GM19395 (cell line): Measurements from ENCODE around the gene BPHL.
"Not testable (repeated sequence)": the region's sequence is repeated elsewhere in the genome, so short reads cannot be mapped to it uniquely, and the experiment has no call there.

Source experiments
- ATAC-seq: cut with Tn5 transposase; IDR thresholded peaks from one replicate; pipeline ENCODE4 v1.9.1; 2021; ENCODE audit warnings: mild to moderate bottlenecking, moderate library complexity; ENCODE audit not compliant: unreplicated experiment

BPHL gene

DNA sequence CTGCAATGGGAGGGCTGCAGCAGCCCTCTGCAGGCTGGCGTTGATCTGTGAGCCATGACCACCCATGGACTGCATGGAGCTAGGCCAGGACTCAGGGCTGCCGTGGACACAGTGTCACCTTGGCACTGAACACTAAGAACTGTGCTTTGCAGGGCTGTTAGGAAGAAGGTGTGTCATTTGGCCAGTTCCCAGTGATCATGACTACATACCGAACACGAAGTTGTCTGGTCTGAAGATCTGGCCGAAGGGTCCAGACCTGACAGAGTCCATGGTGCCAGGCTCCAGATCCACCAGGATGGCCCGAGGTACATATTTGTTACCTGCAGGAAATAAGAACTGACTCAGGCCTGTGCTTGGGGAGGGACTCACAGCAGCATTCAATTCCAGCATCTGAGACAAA lies 36.9 kb downstream of the BPHL start:
- not testable (repeated sequence) for ATAC-seq

DNA sequence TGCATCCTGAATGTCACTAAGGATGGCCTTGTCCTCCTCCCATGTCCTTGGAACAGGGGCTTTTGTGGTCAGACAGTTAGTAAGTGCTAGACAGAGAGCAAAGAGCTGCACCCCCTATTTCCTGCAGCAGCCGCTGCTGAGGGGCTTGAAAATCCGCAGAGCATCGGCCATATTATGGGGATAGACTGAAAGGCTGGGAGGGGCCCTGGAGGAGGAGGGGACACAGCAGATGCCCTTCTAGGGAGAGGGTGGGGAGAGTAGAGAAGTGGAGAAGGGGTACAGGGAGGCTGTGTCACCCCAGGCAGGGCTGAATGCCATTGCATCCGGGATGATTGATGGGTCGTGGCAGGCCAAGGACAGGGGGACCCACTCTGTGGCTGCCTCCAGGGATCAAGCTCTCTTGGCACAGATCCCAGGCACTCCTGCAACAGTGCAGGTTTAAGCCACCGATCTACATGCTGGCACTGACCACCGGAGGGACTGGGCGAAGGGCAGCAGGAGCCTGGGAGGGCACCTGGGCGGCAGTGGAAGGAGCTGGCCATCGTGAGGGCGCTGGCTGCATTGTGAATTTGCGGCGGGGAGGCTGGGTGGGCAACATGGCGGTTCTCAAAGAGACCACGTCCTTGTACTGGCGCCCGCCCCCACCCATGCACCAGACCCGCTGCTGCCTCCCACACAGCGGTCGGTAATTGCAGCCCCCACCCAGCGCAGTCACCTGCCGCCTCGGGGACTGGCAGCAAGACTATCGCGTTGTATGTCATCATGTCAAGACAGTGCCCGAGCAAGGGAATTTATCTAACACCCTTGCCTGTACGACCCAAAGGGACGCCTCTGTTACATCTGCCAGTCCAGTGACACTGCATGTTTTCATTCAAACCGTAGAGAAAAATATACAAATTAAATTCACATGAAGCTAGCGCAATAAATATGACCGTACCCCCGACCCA lies 37.9 kb downstream of the BPHL start:
- not testable (repeated sequence) for ATAC-seq

DNA sequence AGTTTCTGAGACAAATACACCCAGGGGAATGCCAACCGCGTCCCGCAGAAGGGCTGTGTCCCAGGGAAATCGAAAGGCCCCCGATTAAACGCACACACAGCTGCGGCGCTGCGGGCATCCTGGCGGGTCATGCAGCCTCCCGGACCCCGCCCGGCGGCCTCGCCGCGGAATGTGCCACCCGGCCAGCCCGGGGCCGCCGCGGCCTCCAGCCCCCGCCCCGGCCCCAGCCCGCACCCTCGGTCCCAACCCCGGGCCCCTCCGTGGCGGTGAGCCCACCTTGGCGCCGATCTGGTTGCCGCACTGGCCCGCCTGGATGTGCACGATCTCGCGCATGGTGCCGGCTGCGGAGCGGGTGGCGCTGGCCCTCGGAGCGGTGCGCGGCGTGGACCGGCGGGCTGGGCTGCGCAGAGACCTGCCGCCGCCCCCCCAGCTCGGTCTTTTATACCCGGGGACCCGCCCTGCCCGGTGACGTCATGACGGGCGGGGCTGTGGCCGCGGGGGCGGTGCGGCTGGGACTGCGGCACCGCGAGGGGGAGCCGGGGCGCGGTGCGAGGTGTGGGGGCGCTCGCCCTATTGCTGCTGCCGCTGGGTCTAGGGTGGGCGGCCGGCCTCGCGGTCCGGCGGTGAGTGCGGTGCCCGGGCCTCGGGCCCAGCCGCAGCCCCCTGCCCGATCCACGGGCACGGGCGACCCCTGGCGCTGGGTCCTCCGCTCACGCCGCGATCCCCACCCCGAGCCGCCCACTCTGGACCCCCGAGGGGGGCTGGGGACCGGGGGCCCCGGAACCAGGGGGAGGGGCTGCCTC lies 38.8 kb downstream of the BPHL start, which contains the start of gene TUBB2A:
TUBB2A (minus strand) TSS at position 414 of the 803 bp plus-strand sequence; CDS start at position 333, 81 bp downstream.
- ATAC-seq: peak; percentile 80

DNA sequence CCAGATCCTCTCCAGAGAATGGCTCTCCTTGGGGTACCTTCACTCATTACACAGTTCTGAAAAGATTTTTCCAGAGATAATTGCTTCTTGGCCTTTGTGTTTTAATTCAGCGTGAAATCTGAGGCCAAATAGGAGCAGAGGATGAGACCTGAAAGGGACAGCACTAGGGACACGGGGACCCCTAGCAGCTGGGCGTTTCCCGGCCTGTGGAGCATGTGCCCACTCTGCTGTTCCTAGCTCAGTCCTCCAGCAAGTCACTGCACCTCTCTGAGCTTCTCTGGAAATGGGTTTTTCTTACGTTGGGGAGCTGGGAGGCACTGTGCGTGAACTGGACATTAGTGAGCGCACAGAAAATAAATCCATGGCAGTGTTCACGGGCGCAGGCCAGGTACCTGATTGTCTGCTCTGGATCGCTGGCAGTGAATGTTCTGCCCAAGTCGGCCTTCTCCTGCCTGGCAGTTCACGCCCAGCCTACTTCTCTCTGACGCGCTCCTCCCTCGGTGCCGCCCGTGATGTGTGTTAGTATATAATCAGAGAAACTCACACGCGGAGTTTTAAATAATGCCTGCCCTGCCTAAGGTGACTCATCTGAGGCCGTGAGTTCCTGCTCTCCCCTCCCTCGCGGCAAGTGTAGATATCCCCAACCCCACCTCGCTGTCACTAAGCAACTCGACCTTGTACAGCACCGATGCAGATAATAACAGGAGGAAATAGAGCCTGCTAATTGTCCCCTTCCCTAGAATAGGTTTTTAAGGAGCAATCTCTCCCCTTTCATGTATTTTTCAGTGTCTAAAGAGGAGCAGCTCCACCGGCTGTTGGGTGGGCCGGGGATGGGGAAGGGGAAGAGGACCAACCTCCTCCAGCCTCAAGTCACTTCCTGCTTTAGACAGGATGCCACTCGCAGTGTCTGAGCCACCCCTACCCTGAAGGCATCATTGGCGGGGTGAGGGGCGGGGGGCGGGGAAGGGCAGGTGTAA lies 41.6 kb downstream of the BPHL start:
- ATAC-seq: no peak

DNA sequence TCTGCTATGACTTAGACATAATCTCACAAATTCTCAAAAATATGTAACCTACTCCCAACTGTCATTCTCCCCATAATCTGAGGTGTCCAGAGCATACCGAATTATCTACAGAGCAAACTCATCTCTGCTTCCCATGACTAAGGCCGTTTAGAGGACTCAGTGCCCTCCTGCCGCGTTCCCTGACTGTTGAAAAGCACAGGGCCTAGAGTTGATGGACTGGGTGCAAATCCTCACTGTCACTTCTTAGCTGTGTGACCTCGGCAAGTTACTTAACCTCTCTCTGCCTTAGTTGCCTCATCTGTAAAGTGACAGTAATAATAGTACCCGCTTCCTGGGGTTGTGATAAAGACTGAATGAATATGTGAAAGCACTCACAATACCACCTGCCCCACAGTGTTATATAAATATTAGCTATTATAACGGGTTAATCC lies 43.6 kb downstream of the BPHL start:
- no peak for ATAC-seq

DNA sequence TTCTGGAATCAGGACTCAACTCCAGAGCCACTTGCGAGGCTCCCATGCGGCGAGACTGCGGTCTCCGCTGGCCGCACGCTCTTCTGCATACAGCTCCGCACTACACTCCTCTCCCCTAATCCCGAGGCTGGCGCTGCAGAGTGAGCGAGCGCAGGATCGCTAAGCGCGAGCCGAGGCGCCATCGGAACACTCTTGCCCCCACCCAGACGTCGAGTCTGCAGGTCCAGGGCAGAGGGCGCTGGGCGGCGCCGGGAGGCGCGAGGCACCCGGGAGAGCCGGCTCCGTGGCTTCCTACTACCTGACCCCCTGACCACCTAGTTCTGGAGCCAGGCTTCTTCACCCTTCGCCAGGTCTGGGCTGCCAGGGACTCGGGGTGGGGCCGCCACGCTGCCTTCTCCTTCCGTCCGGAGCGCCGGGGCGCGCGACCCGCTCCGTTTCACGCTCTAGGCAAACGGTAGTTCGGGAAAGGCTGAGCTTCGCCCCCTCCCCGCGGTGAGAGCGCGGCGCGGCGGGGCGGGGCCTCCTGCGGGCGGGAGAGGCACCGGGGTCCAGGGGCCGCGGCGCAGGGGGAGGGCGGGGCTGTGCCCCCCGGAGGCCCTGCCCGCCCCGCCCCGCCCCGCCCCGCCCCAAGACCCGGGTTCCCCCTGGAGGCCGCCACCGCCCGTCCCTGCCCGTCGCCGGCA lies 44.2 kb downstream of the BPHL start:
- peak; percentile 63 for ATAC-seq

DNA sequence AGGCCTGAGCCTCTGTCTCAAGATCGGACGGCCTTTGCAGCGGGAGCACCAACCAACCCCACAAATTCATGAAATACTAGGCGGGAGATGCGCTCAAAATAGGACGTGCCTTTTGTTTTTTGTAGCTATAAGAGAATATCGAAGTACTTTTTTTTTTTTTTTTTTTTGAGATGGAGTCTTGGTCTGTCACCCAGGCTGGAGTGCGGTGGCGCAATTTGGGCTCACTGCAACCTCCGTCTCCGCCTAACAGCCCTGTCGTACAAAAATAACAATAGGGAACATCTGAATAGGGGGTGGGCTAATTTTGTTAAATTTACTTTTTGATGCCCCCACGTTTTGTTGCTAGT lies 44.7 kb downstream of the BPHL start:
- peak; percentile 36 for ATAC-seq

DNA sequence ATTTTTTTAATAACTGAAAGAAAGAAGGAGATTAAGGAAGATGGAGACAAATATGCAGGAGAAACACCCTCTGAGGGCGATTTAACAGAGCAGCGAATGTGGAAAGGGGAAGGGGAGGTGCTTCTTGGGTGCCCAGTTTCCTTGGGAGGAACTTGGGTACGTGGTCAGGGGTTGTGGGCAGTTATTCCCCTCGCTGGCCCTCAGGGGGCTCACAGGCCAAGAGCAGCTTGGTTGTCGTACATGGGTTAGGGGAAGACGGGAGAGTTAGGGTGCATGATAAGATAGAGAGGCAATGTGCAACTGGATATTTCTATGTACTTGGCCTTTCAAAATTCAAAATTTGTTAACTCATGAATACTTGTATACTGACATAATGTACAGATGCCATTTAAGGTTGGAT lies 45.9 kb downstream of the BPHL start:
- ATAC-seq: no peak

DNA sequence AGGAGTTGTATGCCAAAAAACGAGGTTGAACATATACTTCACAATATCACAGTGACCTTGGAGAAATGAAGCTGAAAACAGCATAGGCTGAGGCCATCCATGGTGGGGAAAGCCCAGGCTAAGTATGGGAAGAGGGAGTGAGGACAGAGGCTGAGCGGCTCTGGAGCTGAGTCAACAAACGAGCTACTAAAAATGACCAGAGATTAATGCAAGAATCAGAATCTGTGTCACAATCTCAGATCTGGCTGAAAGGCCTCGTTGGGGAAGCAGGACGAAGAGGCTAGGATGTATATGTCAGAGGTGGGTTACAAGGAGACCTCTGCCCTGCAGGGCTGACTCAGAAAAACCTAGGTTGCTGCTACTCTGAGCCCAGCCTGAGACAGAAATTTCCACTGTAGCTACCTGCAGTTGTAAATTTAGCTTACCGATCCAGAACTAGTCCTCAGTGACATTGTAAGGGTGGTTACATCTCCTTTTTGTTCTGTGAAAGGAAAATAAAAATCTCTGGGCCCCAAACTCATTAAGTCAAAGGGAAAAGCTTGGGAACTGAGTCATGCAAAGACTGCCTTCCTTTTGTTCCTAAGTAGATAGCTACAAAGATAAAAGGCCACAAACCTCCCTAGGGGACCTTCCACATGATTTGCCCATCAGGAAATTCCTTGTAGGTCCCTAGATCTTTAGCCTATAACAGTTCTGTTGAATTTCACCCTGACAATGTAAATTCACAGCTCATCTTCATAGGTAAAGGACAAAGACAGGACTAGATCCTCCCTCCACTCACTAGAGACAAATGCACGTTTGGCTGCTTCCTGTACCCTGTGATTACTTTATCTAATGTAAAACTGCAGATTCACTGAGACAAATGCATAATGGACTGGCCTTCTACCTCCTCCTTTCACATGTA lies 47.4 kb downstream of the BPHL start:
- no peak for ATAC-seq

DNA sequence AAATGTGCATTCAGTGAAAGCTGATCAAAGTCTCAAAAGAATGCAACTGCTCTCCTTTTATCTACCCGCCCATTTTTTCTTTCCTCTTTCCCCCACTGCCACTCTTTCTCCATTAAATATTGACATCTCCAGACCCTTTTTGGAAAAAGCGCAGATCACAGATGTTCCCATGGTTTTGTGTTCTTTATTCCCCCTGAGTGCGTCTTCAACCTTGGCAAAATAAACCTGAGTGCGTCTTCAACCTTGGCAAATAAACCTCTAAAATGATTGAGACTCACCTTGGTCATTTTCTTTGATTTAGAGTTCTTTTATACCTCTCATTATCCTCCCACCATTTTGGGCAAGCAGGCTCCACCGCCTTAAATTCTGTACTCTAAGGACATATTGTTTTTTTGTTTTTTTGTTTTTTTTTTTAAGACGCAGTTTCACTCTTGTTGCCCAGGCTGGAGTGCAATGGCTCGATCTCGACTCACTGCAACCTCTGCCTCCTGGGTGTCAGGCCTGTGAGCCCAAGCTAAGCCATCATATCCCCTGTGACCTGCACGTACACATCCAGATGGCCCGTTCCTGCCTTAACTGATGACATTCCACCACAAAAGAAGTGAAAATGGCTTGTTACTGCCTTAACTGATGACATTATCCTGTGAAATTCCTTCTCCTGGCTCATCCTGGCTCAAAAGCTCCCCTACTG lies 48.2 kb downstream of the BPHL start:
- not testable (repeated sequence) for ATAC-seq

DNA sequence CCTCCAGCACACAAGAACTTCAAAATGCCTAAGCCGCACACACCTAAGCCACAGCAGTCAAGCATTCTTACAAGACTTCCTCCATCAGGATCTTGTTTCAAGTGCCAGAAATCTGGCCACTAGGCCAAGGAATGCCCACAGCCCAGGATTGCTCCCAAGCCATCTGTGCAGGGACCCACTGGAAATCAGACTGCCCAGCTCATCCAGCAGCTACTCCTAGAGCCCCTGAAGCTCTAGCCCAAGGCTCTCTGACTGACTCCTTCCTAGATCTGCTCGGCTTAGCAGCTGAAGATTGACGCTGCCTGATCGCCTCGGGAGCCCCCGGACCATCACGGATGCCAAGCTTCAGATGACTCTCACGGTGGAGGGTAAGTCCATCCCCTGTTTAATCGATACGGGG lies 49.5 kb downstream of the BPHL start:
- not testable (repeated sequence) for ATAC-seq

DNA sequence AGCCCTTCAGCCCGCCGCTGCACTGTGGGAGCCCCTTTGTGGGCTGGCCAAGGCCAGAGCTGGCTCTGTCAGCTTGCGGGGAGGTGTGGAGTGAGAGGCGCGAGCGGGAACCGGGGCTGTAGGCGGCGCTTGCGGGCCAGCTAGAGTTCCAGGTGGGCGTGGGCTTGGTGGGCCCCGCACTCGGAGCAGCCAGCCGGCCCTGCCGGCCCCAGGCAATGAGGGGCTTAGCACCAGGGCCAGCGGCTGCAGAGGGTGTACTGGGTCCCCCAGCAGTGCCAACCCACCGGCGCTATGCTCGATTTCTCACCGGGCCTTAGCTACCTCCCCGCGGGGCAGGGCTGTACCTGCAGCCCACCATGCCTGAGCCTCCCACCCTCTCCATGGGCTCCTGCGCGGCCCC lies 52.2 kb downstream of the BPHL start:
- not testable (repeated sequence) for ATAC-seq

DNA sequence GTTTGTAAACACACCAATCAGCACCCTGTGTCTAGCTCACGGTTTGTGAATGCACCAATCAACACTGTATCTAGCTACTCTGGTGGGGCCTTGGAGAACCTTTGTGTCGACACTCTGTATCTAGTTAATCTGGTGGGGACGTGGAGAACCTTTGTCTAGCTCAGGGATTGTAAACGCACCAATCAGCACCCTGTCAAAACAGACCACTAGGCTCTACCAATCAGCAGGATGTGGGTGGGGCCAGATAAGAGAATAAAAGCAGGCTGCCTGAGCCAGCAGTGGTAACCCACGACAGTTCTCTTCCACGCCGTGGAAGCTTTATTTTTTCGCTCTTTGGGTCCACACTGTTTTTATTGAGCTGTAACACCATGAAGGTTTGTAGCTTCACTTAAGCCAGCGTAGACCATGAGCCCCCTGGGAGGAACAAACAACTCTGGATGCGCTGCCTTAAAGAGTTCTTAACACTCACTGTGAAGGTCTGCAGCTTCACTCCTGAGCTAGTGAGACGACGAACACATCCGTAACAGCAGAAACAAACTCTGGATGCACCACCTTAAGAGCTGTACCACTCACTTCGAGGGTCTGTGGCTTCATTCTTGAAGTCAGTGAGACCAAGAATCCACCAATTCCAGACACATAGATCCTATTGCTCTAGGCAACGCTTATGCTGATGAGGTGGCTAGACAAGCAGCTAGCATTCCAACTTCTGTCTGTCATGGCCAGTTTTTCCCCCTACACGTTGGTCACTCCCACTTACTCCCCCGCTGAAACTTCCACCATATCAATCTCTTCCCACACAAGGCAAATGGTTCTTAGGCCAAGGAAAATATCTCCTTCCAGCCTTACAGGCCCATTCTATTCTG lies 53.0 kb downstream of the BPHL start:
- ATAC-seq: not testable (repeated sequence)

DNA sequence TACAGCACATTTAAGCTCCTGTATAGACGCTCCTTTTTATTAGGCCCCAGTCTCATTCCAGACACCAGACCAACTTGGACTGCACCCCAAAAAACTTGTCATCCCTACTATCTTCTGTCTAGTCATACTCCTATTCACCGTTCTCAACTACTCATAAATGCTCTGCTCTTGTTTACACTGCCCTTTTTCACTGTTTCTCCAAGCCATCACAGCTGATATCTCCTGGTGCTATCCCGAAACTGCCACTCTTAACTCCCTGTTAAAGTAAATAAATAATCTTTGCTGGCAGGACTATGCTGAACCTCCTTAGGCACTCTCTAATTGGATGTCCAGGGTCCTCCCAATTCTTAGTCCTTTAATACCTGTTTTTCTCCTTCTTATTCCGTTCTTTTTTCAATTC lies 54.3 kb downstream of the BPHL start:
- not testable (repeated sequence) for ATAC-seq

DNA sequence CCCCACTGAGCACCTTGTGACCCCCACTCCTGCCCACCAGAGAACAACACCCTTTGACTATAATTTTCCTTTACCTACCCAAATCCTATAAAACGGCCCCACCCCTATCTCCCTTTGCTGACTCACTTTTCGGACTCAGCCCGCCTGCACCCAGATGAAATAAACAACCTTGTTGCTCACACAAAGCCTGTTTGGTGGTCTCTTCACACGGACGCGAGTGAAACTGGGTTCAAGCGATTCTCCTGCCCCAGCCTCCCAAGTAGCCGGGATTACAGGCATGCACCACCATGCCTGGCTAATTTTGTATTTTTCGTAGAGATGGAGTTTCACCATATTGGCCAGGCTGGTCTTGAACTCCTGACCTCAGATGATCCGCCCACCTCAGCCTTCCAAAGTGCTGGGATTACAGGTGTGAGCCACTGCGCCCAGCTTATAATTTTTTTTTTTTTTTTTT lies 55.2 kb downstream of the BPHL start:
- not testable (repeated sequence) for ATAC-seq

DNA sequence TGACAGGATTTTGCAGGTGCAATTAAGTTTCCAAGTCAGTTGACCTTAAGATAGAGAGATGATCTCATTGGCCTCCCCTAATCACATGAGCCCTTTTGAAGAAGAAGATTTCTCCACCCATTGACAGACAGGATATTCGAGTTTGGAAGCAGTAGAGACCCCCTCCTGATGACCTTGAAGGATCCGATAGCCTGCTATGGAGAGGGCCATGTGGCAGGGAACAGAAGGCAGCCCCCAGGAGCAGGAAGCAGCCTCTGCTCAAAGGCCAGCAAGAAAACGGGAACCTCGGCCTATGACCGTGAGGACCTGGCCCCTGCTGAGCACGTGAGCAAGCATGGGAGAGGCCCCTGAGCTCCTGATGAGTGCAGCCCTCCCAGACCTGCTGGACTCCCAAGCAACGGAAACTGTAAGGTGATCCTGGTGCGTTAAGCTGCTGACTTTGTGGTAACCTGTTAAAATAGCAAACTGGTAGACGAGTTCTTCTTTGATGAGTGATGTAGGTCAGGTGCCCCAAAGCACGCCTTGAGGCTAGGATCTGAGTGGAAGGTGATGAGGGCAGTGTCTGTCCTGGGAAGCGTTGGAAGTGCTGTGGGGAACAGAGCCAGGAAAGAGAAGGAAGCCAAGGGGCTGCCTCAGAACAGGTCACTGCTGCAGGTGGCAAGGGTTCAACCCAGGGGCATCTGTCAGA lies 57.3 kb downstream of the BPHL start:
- ATAC-seq: no peak
